Epithelial cell of esophagus (primary cell): Measurements from ENCODE around the gene TMEM235.
A peak's percentile ranks its signal among the peaks of the same experiment; 100 is the strongest.

Source experiments
- DNase-seq: peaks from one replicate; pipeline ENCODE4 v3.0.0; 2010; ENCODE audit warnings: low read depth
- H3K4me3 ChIP-seq: 2 replicates; pipeline ENCODE4 v1.5.1; 2011; ENCODE audit warnings: mild to moderate bottlenecking, low read length, control low read depth
- CTCF ChIP-seq: IDR thresholded peaks from 2 replicates; pipeline ENCODE4 v1.5.1; 2011; ENCODE audit warnings: low read depth, mild to moderate bottlenecking, low read length, control low read depth, inconsistent platforms; ENCODE audit not compliant: insufficient read depth; ENCODE audit errors: missing control alignments

TMEM235 gene

GRCh38 chr17:78248051-78248914 lies 16.9 kb downstream of the TMEM235 start:
- DNase-seq: no peak
- TF ChIP-seq CTCF: no peak
- no peak overlapping the region for H3K4me3 ChIP-seq

- no peak for TF ChIP-seq CTCF
- no peak for DNase-seq
These were observed 17.8 kb downstream of the TMEM235 start for GRCh38 chr17:78249074-78249817.

DNA sequence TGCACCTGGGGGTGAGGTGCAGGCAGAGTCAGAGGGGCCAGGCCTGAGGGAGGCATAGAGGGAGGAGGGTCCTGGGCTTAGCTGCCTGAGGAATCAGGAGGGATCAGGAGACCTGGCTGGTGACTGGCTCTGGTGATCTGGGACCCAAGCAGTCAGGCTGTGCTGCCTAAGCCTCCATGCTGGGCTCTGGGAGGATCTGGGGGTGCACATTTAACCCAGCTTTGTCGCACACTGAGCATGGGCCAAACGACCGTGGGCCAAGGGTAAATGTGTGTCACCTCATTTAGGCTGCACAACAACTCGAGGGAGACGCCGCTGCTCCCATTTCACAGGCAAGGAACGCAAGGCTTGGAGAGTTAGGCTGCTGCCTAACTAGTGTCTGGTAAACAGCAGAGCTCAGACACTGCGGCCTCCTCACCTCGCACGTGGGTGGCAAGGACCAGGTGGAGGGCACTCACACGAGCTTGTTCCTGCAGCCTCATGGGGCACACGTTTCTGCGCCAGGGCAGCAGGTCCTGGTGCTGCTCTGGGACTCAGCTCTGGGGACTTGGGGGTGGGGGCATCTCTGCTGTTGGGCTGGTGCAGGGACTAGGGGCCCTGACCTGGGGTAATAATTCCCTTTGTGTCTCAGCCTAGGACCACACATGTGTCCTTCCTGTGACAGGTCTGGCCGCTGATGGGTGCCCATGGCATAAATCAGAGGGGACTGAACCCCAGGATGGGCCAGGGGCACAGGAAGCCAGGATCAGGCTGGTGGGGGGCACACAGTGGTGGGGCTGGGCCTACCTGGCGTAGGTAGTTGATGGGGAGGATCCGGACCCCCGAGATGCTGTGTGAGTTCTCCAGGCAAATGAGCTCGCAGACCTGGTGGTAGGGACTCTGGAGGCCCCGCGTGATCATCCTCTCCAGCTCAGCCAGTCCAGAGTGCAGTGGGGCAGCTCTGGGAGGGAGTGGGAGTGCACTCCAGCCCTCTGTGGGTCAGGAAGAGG lies 18.7 kb downstream of the TMEM235 start:
- no peak overlapping the region for H3K4me3 ChIP-seq
- DNase-seq: no peak
- TF ChIP-seq CTCF: no peak

More at GRCh38 chr17:78249074-78249817, 17.8 kb downstream of the TMEM235 start:
- no peak overlapping the region for H3K4me3 ChIP-seq

DNA sequence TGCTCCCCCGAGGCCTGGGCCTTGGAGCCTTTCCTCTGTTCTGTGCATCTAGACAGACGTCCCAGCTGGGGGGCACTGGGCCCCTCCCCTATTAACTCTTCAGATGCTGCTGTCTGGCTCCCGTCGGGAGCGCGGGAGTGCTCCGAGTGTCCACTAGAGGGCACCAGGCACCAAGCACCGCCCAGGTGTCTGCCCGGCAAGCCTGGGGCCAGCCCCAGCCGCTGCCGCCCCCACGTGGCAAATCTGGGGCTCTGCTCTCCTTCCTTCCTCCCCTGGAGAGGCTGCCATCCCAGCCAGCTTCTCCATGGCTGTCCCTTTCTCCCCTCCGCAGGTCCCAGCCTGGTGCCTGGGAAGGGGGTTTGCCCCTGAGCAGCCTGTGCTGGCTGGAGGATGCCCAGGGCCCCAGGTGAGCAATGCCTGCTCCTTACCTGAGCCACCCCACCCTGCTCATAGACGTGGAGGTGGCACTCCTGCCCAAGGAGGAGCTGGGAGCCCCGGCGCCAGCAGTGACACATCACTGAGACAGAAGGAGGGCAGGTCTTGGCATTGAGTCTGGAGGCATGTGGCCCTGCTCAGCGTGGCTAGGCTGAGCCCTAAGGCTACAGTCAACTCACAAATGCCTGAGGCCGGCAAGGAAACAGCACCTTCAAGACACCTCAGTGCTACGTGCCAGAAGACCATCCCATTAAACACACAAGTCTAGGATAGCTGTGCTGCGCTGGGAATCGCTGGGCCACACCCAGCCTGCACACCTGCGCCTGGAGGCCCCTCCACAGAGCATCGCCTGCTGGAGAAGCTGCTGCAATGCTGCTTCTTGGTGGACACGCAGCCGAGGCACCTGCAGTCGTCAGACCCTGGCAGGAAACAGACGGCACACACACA lies 19.7 kb downstream of the TMEM235 start:
- peak; percentile 97 for TF ChIP-seq CTCF
- DNase-seq: peak; percentile 89
- H3K4me3 ChIP-seq: peak overlapping the region; percentile 10

DNA sequence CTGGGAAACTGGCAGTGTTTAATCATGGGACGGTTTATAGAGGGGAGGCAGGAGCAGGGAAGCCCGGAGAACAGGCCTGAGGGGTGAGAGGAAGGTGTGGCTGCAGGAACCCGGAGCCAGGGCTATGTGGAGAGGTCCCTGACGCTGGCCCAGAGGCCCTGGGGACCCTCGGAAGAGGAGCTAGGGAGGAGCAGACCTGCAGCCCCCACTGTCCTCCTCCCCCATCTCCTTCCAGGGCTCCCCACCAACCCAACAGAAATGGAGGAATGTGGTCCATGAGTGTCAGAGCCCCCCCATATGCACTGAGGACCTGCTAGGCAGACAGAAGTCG lies 20.3 kb downstream of the TMEM235 start:
- H3K4me3 ChIP-seq: no peak overlapping the region
- TF ChIP-seq CTCF: no peak
- DNase-seq: no peak
